ENCODE data around the gene PIM3.

DNA sequence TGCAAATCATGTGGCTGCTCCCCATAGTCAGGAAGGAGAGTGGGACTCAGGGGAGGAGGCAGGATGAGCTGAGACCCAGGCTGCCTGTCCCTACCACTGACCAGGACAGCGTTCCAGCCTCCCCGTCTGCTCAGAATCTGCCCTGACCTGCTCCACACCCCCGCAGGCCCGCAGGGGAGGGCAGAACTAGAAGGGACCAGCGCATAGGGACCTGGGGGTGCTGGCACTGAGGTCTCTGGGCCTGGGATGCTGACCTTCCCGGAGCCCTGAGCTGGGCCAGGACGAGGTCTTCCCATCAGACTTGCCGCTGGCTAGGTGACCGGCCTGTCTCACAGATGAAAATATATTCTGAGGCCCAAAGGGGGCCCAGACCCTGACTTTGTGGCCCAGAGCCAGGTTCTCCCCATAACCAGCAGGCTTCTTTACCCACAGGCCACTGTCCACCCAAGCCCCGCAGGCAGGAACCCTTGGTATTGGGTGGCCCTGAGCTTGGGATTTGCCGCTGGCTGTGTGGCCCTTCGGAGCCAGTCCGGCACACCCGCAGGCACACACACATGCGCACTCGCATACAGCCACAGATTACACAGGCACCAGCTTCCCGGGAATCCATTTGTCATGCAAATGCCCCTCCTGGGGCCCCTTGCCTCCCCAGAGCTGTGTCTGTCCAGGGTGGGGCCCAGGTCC is 13.8 kb upstream of the PIM3 start:
- TF ChIP-seq, protein P1, sequence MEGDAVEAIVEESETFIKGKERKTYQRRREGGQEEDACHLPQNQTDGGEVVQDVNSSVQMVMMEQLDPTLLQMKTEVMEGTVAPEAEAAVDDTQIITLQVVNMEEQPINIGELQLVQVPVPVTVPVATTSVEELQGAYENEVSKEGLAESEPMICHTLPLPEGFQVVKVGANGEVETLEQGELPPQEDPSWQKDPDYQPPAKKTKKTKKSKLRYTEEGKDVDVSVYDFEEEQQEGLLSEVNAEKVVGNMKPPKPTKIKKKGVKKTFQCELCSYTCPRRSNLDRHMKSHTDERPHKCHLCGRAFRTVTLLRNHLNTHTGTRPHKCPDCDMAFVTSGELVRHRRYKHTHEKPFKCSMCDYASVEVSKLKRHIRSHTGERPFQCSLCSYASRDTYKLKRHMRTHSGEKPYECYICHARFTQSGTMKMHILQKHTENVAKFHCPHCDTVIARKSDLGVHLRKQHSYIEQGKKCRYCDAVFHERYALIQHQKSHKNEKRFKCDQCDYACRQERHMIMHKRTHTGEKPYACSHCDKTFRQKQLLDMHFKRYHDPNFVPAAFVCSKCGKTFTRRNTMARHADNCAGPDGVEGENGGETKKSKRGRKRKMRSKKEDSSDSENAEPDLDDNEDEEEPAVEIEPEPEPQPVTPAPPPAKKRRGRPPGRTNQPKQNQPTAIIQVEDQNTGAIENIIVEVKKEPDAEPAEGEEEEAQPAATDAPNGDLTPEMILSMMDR (IDR thresholded peaks at IDR 0.05), result no peak
- TF ChIP-seq POLR2A (IDR thresholded peaks at IDR 0.05), result no peak
